ENCODE results near the gene HDAC4.

DNA sequence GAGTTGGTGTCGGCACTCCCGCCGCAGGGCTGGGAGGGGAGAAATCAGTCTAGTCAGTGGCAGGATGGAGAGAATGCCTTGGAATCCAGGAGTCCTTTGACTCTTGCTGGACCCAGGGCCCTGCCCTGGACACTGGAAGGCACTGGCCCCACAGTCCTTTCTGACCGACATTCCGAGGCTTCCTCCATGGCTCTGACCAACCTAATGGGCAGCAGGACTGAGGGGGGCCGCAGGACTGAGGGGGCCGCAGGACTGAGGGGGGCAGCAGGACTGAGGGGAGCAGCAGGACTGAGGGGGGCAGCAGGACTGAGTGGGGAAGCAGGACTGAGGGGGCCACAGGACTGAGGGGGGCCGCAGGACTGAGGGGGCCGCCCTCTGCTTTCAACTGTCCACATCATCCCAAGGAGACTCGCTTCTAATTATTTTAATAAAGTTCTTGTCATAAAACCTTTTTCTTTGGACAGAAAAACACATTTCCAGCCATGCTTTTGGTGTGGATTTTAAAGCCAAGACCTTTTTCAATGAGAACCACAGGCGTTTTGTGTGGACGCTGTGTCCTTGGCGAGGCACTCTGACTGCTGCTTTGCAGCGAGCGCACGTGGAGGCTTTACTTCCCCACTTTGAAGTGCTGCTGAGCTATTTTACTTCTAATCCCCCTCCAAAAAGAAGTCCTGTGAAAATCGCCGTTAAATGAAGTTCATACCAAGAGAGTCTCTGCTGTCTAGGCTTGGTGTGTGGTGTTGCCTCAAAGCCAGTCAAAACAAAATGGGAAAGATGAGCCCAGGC is 326.9 kb downstream of the HDAC4 start:
- TF ChIP-seq, protein P1, sequence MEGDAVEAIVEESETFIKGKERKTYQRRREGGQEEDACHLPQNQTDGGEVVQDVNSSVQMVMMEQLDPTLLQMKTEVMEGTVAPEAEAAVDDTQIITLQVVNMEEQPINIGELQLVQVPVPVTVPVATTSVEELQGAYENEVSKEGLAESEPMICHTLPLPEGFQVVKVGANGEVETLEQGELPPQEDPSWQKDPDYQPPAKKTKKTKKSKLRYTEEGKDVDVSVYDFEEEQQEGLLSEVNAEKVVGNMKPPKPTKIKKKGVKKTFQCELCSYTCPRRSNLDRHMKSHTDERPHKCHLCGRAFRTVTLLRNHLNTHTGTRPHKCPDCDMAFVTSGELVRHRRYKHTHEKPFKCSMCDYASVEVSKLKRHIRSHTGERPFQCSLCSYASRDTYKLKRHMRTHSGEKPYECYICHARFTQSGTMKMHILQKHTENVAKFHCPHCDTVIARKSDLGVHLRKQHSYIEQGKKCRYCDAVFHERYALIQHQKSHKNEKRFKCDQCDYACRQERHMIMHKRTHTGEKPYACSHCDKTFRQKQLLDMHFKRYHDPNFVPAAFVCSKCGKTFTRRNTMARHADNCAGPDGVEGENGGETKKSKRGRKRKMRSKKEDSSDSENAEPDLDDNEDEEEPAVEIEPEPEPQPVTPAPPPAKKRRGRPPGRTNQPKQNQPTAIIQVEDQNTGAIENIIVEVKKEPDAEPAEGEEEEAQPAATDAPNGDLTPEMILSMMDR (IDR thresholded peaks at IDR 0.05): no peak
- no peak for TF ChIP-seq POLR2A (IDR thresholded peaks at IDR 0.05)

Measured in testis (tissue), 2 donors.